ENCODE measurements around the gene RHOV. TPM values are rescaled to one million over a fixed set of nuclear protein-coding genes. Genes with fewer than 3 reads are reported as not detected.
A peak's percentile ranks its signal among the peaks of the same experiment; 100 is the strongest.

RHOV gene
- total and polyA plus RNA-seq, 2 of the 4 experiments (the other 2 are of a cell fraction): 0.10 TPM; not detected in 1

- ChIA-PET CTCF (no interaction called here), POLR2A (ENCODE audit: unreplicated experiment) (no interaction called here)
- Histone ChIP-seq H4K20me1 (ENCODE audit: insufficient read depth, low read length) (no peaks in the 10 kb centered on the region; the same call in 1 of the 2 replicates), H3K27ac (ENCODE audit: insufficient read depth, low read length) (no peak overlapping the region), H2AK5ac (ENCODE audit: low read depth, low read length) (no peak overlapping the region), H2AFZ (replicated peaks; ENCODE audit: low read length, poor library complexity) (no peak overlapping the region), H2BK120ac (ENCODE audit: low read depth, low read length) (no peak overlapping the region), H3K9ac (ENCODE audit: low read depth, low read length) (no peak overlapping the region), H3K4me3 (ENCODE audit: insufficient read depth, low read depth, low read length) (no peak overlapping the region), H3K4me1 (ENCODE audit: control insufficient read depth, insufficient read depth, low read length) (peaks cover 11% of the 10 kb centered on the region), H3K27me3 (ENCODE audit: control insufficient read depth, insufficient read depth, low read length) (peaks cover 6% of the 10 kb centered on the region; the same call in 1 of the 2 replicates), H3K9me3 (ENCODE audit: control insufficient read depth, insufficient read depth, low read length) (no peaks in the 10 kb centered on the region), H3K4ac (ENCODE audit: low read depth, low read length) (no peak overlapping the region), H3K23ac (ENCODE audit: low read depth, low read length) (no peak overlapping the region), H3K79me1 (ENCODE audit: low read depth in 1 of 2, low read length in 2 of 2) (no peaks in the 10 kb centered on the region), H3K56ac (ENCODE audit: extremely low read depth, insufficient read depth, low read length) (no peak overlapping the region), H3K36me3 (ENCODE audit: control insufficient read depth, insufficient read depth, low read length) (no peaks in the 10 kb centered on the region), H2AK9ac (replicated peaks; ENCODE audit: low read depth, low read length, poor library complexity) (no peak overlapping the region), H2BK15ac (ENCODE audit: low read depth, low read length) (no peak overlapping the region), H4K8ac (ENCODE audit: low read depth in 2 of 2, low read length in 2 of 2) (no peak overlapping the region), H4K91ac (ENCODE audit: insufficient read depth, low read depth, low read length) (no peak overlapping the region), H4K5ac (ENCODE audit: low read depth, low read length) (no peak overlapping the region), H2BK20ac (ENCODE audit: low read depth, low read length) (no peak overlapping the region), H2BK5ac (ENCODE audit: low read depth, low read length, poor library complexity, severe bottlenecking) (no peak overlapping the region), H3K14ac (replicated peaks; ENCODE audit: low read depth, low read length) (no peak overlapping the region), H3K18ac (ENCODE audit: low read depth, low read length) (no peak overlapping the region), H3K9me1 (ENCODE audit: insufficient read depth, low read length) (peaks cover 5% of the 10 kb centered on the region), H3K4me2 (ENCODE audit: low read depth, low read length) (no peak overlapping the region)
- dilution Hi-C loops (cut with HindIII; ENCODE audit: low sequenced_read_pairs, unreplicated experiment) (no loop called here), in situ Hi-C loops (cut with MboI; ENCODE audit: low sequenced_read_pairs) (no loop called here), intact Hi-C loops (cut with micrococcal nuclease) (no loop called here)
- DNase-seq (no peak), ATAC-seq (ENCODE audit: low read depth) (no peak)
- 64% methylated on average over 3 of the region's 7 CpGs; no CpG with 5 or more reads in 1 of the 2 experiments for WGBS, 2 experiments (ENCODE audit: extremely low coverage in 2 of 2, insufficient read length in 1 of 2)
- BruUV-seq (replicated peaks): no TSS peak
- no peak for TF ChIP-seq BHLHE40 (IDR thresholded peaks at IDR 0.05; ENCODE audit: low read depth, low read length)
- TF ChIP-seq MAFK (IDR thresholded peaks at IDR 0.05; ENCODE audit: low read depth, low read length): peak; percentile 55; the same call in 1 of the 2 replicates
Measured at GRCh38 chr15:40829115-40829514, 44.9 kb downstream of the RHOV start.

Data from IMR-90 (cell line).